ENCODE measurements around the gene CMC1. TPM values are rescaled to one million over a fixed set of nuclear protein-coding genes. Genes with fewer than 3 reads are reported as not detected.
"Not testable (repeated sequence)": the region's sequence is repeated elsewhere in the genome, so short reads cannot be mapped to it uniquely, and the experiment has no call there.

Gene CMC1
- total RNA-seq (10 to 100 TPM; 17.6 to 21.2 TPM), polyA plus RNA-seq (10 to 100 TPM; 32.7 to 35.6 TPM)
- long read RNA-seq, donor 1, full-length matches to known transcripts: 41 of 41 reads
- long read RNA-seq, donor 1, partial matches to known transcripts: 0 of 41 reads
- long read RNA-seq, donor 1, other reads (novel, unspliced or antisense): 0 of 41 reads
- long read RNA-seq, donor 2, full-length matches to known transcripts: 14 of 30 reads
- long read RNA-seq, donor 2, partial matches to known transcripts: 16 of 30 reads
- long read RNA-seq, donor 2, other reads (novel, unspliced or antisense): 0 of 30 reads
- long read RNA-seq, donor 3, full-length matches to known transcripts: 19 of 19 reads
- long read RNA-seq, donor 3, partial matches to known transcripts: 0 of 19 reads
- long read RNA-seq, donor 3, other reads (novel, unspliced or antisense): 0 of 19 reads
- long read RNA-seq, donor 4, full-length matches to known transcripts: 6 of 33 reads
- long read RNA-seq, donor 4, partial matches to known transcripts: 5 of 33 reads
- long read RNA-seq, donor 4, other reads (novel, unspliced or antisense): 22 of 33 reads
- long read RNA-seq, donor 5, full-length matches to known transcripts: 32 of 32 reads
- long read RNA-seq, donor 5, partial matches to known transcripts: 0 of 32 reads
- long read RNA-seq, donor 5, other reads (novel, unspliced or antisense): 0 of 32 reads

- DNase-seq: peak; percentile 98 to 99 (median 98)
- H3K27ac ChIP-seq (ENCODE audit: low read depth in 1 of 2, low read length in 1 of 2): peak within 1 kb of the TSS; percentile 73 to 86
- peak; percentile 99 for ATAC-seq (ENCODE audit: insufficient read depth, low FRiP score)
- H3K27me3 ChIP-seq (ENCODE audit: control insufficient read depth in 3 of 3, insufficient read depth in 3 of 3, low read length in 2 of 3): no peaks in the 10 kb centered on the region
- 0% methylated on average over 66 to 68 of the region's 68 CpGs for WGBS, 2 donors
- no peaks in the 10 kb centered on the region for H3K9me3 ChIP-seq (ENCODE audit: control insufficient read depth in 4 of 4, insufficient read depth in 3 of 4, low read length in 3 of 4)
- peaks cover 0 to 10% (median 7%) of the 10 kb centered on the region in 5 donors for H3K4me1 ChIP-seq (ENCODE audit: control insufficient read depth in 5 of 5, insufficient read depth in 5 of 5, low read length in 5 of 5)
- peak within 1 kb of the TSS; percentile 80 for H3K4me3 ChIP-seq
- H3K9ac ChIP-seq (ENCODE audit: insufficient read depth in 1 of 2, low read length in 2 of 2): peak within 1 kb of the TSS; percentile 83 to 88
- TF ChIP-seq CTCF (IDR thresholded peaks at IDR 0.05; ENCODE audit: control extremely low read depth, extremely low read depth): no peak
- no peaks in the 10 kb centered on the region for H3K36me3 ChIP-seq (ENCODE audit: control insufficient read depth in 4 of 4, insufficient read depth in 4 of 4, low read length in 4 of 4)
Measured at GRCh38 chr3:28241221-28242160, at the start of gene CMC1. Gene CMC1, plus strand, starts transcription at chr3:28241619. Its CDS starts 175 bp downstream, at chr3:28241794.

- TF ChIP-seq CTCF (IDR thresholded peaks at IDR 0.05; ENCODE audit: control extremely low read depth, extremely low read depth): no peak
- DNase-seq: no peak
- peaks cover 0 to 4% (median 0%) of the 10 kb centered on the region in 4 donors for H3K9me3 ChIP-seq (ENCODE audit: control insufficient read depth in 4 of 4, insufficient read depth in 3 of 4, low read length in 3 of 4)
- 85 to 96% methylated on average over 3 of the region's 3 CpGs for WGBS, 2 donors
- no peak for ATAC-seq (ENCODE audit: insufficient read depth, low FRiP score)
- no peaks in the 10 kb centered on the region for H3K27me3 ChIP-seq (ENCODE audit: control insufficient read depth in 3 of 3, insufficient read depth in 3 of 3, low read length in 2 of 3)
- no peak overlapping the region for H3K4me3 ChIP-seq
- H3K36me3 ChIP-seq (ENCODE audit: control insufficient read depth in 4 of 4, insufficient read depth in 4 of 4, low read length in 4 of 4): no peaks in the 10 kb centered on the region
- H3K4me1 ChIP-seq (ENCODE audit: control insufficient read depth in 5 of 5, insufficient read depth in 5 of 5, low read length in 5 of 5): peaks cover 0 to 2% (median 0%) of the 10 kb centered on the region in 5 donors
- no peak overlapping the region for H3K27ac ChIP-seq (ENCODE audit: low read depth in 1 of 2, low read length in 1 of 2)
- no peak overlapping the region for H3K9ac ChIP-seq (ENCODE audit: insufficient read depth in 1 of 2, low read length in 2 of 2)
Measured at GRCh38 chr3:28198161-28198560, 43.3 kb upstream of the CMC1 start.

GRCh38 chr3:28198974-28199373, 42.4 kb upstream of the CMC1 start:
- ATAC-seq (ENCODE audit: insufficient read depth, low FRiP score) (peak; percentile 52), DNase-seq (peak in 2 of 3 donors; percentile 11 to 52)
- peaks cover 0 to 2% (median 0%) of the 10 kb centered on the region in 5 donors for H3K4me1 ChIP-seq (ENCODE audit: control insufficient read depth in 5 of 5, insufficient read depth in 5 of 5, low read length in 5 of 5)
- H3K27ac ChIP-seq (ENCODE audit: low read depth in 1 of 2, low read length in 1 of 2): no peak overlapping the region
- WGBS, 2 donors: 68 to 82% methylated on average over 3 of the region's 3 CpGs
- H3K9ac ChIP-seq (ENCODE audit: insufficient read depth in 1 of 2, low read length in 2 of 2): no peak overlapping the region
- peaks cover 0 to 4% (median 0%) of the 10 kb centered on the region in 4 donors for H3K9me3 ChIP-seq (ENCODE audit: control insufficient read depth in 4 of 4, insufficient read depth in 3 of 4, low read length in 3 of 4)
- no peaks in the 10 kb centered on the region for H3K36me3 ChIP-seq (ENCODE audit: control insufficient read depth in 4 of 4, insufficient read depth in 4 of 4, low read length in 4 of 4)
- no peak overlapping the region for H3K4me3 ChIP-seq
- no peaks in the 10 kb centered on the region for H3K27me3 ChIP-seq (ENCODE audit: control insufficient read depth in 3 of 3, insufficient read depth in 3 of 3, low read length in 2 of 3)
- TF ChIP-seq CTCF (IDR thresholded peaks at IDR 0.05; ENCODE audit: control extremely low read depth, extremely low read depth): no peak

- H3K27me3 ChIP-seq (ENCODE audit: control insufficient read depth in 3 of 3, insufficient read depth in 3 of 3, low read length in 2 of 3); DNase-seq; H3K36me3 ChIP-seq (ENCODE audit: control insufficient read depth in 4 of 4, insufficient read depth in 4 of 4, low read length in 4 of 4); H3K4me3 ChIP-seq; ATAC-seq (ENCODE audit: insufficient read depth, low FRiP score); H3K9me3 ChIP-seq (ENCODE audit: control insufficient read depth in 4 of 4, insufficient read depth in 3 of 4, low read length in 3 of 4); H3K9ac ChIP-seq (ENCODE audit: insufficient read depth in 1 of 2, low read length in 2 of 2); H3K4me1 ChIP-seq (ENCODE audit: control insufficient read depth in 5 of 5, insufficient read depth in 5 of 5, low read length in 5 of 5): not testable (repeated sequence)
- peak overlapping the region in 1 of 2 donors; percentile 33 for H3K27ac ChIP-seq (ENCODE audit: low read depth in 1 of 2, low read length in 1 of 2)
- 92 to 95% methylated on average over 15 of the region's 15 CpGs for WGBS, 2 donors
Measured at GRCh38 chr3:28199643-28200042, 41.8 kb upstream of the CMC1 start.

- H3K4me1 ChIP-seq (ENCODE audit: control insufficient read depth in 5 of 5, insufficient read depth in 5 of 5, low read length in 5 of 5); H3K27me3 ChIP-seq (ENCODE audit: control insufficient read depth in 3 of 3, insufficient read depth in 3 of 3, low read length in 2 of 3); H3K27ac ChIP-seq (ENCODE audit: low read depth in 1 of 2, low read length in 1 of 2); H3K9ac ChIP-seq (ENCODE audit: insufficient read depth in 1 of 2, low read length in 2 of 2); ATAC-seq (ENCODE audit: insufficient read depth, low FRiP score); H3K36me3 ChIP-seq (ENCODE audit: control insufficient read depth in 4 of 4, insufficient read depth in 4 of 4, low read length in 4 of 4); DNase-seq; H3K4me3 ChIP-seq; H3K9me3 ChIP-seq (ENCODE audit: control insufficient read depth in 4 of 4, insufficient read depth in 3 of 4, low read length in 3 of 4): not testable (repeated sequence)
- whole genome bisulfite sequencing, 2 donors: 68 to 81% methylated on average over 46 to 47 of the region's 47 CpGs
Measured at GRCh38 chr3:28200366-28200848, 41.0 kb upstream of the CMC1 start.

Measured in lung (tissue), 16 donors.